AG04450 (cell line): ENCODE data around the gene C3orf52. TPM values are rescaled to one million over a fixed set of nuclear protein-coding genes. Genes with fewer than 3 reads are reported as not detected.
A peak's percentile ranks its signal among the peaks of the same experiment; 100 is the strongest.

ENCODE experiments used
- CTCF ChIA-PET: fragments of 300-600, 350-600 bp; formaldehyde crosslinking; extraction: SDS; loops from one replicate; lab custom pipeline; 2022; ENCODE audit warnings: antibody characterized with exemption, inconsistent platforms; lab: Charles Lee
- POLR2A ChIA-PET: fragments of 350-600 bp; formaldehyde crosslinking; extraction: SDS; loops from one replicate; lab custom pipeline; 2021; ENCODE audit warnings: antibody characterized with exemption, inconsistent platforms; lab: Yijun Ruan, JAX
- DNase-seq: peaks from one replicate; pipeline ENCODE4 v3.0.0-alpha.2; 2011; ENCODE audit warnings: low read depth, low spot score
- H3K27ac ChIP-seq: one replicate; pipeline ENCODE4 v1.5.1; 2012; ENCODE audit warnings: low read depth, low read length, control low read depth
- H3K27me3 ChIP-seq: one replicate; pipeline ENCODE4 v1.6.0; 2012; ENCODE audit warnings: low read length; ENCODE audit not compliant: control insufficient read depth, insufficient read depth
- H3K4me3 ChIP-seq: 2 replicates; pipeline ENCODE4 v1.5.1; 2011; ENCODE audit warnings: mild to moderate bottlenecking, low read depth, low read length, control low read depth
- H3K9me3 ChIP-seq: 2 replicates; pipeline ENCODE4 v1.5.1; 2012; ENCODE audit warnings: low read length; ENCODE audit not compliant: control insufficient read depth, insufficient read depth
- polyA plus RNA-seq: library from polyadenylated mRNA; depleted of rRNA; stranded (reverse); fragments of >200 nt; gene quantifications from 2 replicates; pipeline ENCODE4 v1.2.3, GENCODE V29; 2011
- TF ChIP-seq, protein P1 (sequence below): IDR thresholded peaks from 2 replicates; pipeline ENCODE4 v1.5.1; 2011; ENCODE audit warnings: low read depth, low read length, control low read depth, inconsistent platforms

The C3orf52 gene
- polyA plus RNA-seq, 1 experiment = 7.0 TPM

- Histone ChIP-seq H3K4me3 (no peak overlapping the region), H3K27me3 (no peaks in the 10 kb centered on the region), H3K27ac (peak overlapping the region; percentile 0), H3K9me3 (no peaks in the 10 kb centered on the region)
- ChIA-PET CTCF (no interaction called here), POLR2A (no interaction called here)
- TF ChIP-seq, protein P1, sequence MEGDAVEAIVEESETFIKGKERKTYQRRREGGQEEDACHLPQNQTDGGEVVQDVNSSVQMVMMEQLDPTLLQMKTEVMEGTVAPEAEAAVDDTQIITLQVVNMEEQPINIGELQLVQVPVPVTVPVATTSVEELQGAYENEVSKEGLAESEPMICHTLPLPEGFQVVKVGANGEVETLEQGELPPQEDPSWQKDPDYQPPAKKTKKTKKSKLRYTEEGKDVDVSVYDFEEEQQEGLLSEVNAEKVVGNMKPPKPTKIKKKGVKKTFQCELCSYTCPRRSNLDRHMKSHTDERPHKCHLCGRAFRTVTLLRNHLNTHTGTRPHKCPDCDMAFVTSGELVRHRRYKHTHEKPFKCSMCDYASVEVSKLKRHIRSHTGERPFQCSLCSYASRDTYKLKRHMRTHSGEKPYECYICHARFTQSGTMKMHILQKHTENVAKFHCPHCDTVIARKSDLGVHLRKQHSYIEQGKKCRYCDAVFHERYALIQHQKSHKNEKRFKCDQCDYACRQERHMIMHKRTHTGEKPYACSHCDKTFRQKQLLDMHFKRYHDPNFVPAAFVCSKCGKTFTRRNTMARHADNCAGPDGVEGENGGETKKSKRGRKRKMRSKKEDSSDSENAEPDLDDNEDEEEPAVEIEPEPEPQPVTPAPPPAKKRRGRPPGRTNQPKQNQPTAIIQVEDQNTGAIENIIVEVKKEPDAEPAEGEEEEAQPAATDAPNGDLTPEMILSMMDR = no peak
- DNase-seq = no peak
Observed at GRCh38 chr3:112119962-112120836, 34.0 kb downstream of the C3orf52 start.

GRCh38 chr3:112121577-112122547 lies 35.7 kb downstream of the C3orf52 start:
- ChIA-PET CTCF (interaction anchor here (0.6 to 0.9 kb wide), 2 partner anchors 10 to 879 kb away, joined by 3 read pairs; no protein-coding TSS in a partner anchor), POLR2A (no interaction called here)
- TF ChIP-seq, protein P1 = no peak
- Histone ChIP-seq H3K9me3 (no peaks in the 10 kb centered on the region), H3K27ac (no peak overlapping the region), H3K4me3 (no peak overlapping the region), H3K27me3 (no peaks in the 10 kb centered on the region)
- no peak for DNase-seq

- Histone ChIP-seq H3K9me3 (no peaks in the 10 kb centered on the region), H3K27ac (no peak overlapping the region), H3K27me3 (no peaks in the 10 kb centered on the region), H3K4me3 (no peak overlapping the region)
- TF ChIP-seq, protein P1 = no peak
- ChIA-PET CTCF (interaction anchor here (1.1 to 1.8 kb wide), 2 partner anchors 11 to 17 kb away, joined by 3 to 8 read pairs; no protein-coding TSS in a partner anchor), POLR2A (no interaction called here)
- no peak for DNase-seq
Observed at GRCh38 chr3:112122870-112123269, 36.7 kb downstream of the C3orf52 start.

DNA sequence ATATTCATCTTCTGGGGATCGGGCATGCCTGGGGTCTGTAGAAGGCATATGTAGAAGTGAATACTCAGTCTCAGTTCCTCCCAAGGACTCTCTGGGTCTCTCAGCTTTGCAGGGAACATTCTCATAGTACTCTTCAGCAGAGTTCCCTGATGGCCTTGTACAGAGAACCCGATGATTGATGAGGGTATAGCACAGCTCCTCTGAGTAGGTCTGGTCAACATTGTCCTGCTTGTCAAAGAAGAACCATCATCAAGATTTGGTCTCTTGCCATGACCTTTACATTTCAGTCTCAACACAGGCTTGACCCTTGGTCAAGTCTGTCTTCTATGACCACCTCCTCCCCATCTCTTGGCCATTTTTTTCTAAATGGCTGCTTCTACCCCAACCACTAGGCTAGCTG lies 37.4 kb downstream of the C3orf52 start:
- Histone ChIP-seq H3K4me3 (no peak overlapping the region), H3K27ac (no peak overlapping the region), H3K9me3 (no peaks in the 10 kb centered on the region), H3K27me3 (no peaks in the 10 kb centered on the region)
- POLR2A ChIA-PET = no interaction called here
- DNase-seq = no peak
- CTCF ChIA-PET = interaction anchor here (1.1 to 1.8 kb wide), 2 partner anchors 12 to 17 kb away, joined by 3 to 8 read pairs; no protein-coding TSS in a partner anchor
- TF ChIP-seq, protein P1 = no peak
